Mesenteric fat pad (tissue), 1 donor: ENCODE data around the gene ATG16L1. TPM values are rescaled to one million over a fixed set of nuclear protein-coding genes. Genes with fewer than 3 reads are reported as not detected.

Source experiments
- DNase-seq: peaks from one replicate; pipeline ENCODE4 v3.0.0-alpha.2; 2020; ENCODE audit warnings: low spot score
- total RNA-seq: library from RNA; stranded (reverse); fragmentation: NEBNext Ultra II Directional; extraction: Animal tissue kit (Norgen Biotek cat#: 25700); gene quantifications from one replicate; pipeline ENCODE4 v1.2.1, GENCODE V29; 2021
- donor health status: DM: yes; HTN: yes; CAD: no.

ATG16L1 gene
- total RNA-seq, 1 donor from 2014 or later = 20.5 TPM

DNA sequence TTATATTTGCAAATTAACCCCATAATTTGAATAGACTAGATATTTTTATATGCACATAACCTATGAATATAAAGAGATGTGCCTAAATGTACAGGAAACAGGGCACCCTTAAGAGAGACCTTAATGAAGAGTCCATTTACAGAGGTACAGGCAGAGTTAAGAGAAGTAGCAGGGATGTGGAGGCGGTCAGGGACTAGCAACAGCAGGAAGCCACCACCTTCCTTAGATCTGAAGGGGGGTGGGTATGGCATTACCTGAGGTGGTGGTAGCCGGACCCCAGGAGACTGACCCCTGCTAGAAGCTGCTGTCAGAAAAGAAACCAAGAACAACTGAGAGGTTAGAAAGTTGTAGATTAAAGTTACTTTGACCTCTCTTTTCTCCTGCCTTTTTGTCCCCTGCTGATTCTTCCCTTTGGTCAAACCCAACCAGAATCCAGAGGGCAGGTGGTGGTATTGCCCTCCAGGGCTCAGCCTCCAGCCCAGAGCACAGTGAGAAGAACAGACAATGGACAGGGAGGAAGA lies 24.9 kb upstream of the ATG16L1 start:
- peak; percentile 24 for DNase-seq

DNA sequence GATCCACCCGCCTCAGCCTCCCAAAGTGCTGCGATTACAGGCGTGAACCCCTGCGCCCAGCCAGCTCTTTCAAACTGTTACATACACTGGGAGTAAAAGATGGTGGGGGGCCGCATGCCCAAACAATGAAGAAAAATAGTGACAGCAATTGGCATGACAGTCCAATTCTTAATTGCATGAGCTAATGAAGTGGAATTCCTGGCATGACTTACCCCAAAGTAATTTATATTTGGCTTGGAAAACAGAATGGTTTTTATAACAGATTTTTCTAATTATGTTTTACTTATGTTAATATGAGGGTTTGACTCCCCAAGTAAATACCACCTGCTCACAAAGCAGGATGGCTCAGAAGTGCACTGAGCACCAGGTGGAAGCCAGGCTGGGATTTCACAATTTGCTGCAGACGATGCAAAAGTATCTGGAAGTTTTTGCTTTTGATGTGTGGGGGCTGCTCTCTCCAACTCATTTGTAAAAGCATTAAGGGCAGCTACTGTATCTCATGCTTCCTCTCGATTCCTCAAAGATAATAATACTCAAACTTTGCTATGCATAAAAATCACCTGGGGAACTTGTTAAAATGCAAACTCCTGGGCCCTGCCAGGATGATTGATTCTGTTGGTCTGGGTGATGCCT lies 24.0 kb upstream of the ATG16L1 start:
- peak; percentile 64 for DNase-seq

- no peak for DNase-seq
Measured at GRCh38 chr2:233228376-233228775, 23.1 kb upstream of the ATG16L1 start.

DNA sequence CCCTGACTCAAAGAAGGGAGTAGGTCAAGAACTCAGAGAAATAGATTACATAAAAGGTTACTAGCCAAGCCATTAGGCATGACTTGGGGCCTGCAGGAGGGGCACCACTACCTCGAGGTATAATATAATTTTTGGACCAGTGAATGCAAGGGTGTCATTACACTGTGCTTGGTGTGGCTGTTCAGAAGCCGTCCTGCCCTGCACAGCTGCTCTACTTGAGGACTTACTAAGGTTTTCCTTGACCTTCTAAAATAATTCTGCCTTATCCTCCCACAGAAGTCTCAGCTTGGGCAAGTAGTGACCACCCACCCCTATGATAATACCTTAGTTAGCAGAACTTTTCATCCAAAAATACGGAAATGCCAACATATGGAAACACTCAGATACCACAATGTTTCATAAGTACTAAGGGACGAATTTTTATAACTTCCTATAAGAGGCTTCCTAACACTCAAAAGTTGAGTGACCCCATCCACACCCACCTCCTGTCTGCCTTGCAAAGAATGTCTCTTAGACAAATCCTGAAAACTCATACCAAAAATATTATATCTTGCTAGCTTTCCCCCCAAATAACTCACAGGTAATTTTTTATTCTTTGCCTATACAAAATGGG lies 17.7 kb upstream of the ATG16L1 start:
- no peak for DNase-seq

GRCh38 chr2:233234264-233234663 lies 17.2 kb upstream of the ATG16L1 start:
- no peak for DNase-seq

GRCh38 chr2:233234996-233235395 lies 16.5 kb upstream of the ATG16L1 start:
- no peak for DNase-seq

DNA sequence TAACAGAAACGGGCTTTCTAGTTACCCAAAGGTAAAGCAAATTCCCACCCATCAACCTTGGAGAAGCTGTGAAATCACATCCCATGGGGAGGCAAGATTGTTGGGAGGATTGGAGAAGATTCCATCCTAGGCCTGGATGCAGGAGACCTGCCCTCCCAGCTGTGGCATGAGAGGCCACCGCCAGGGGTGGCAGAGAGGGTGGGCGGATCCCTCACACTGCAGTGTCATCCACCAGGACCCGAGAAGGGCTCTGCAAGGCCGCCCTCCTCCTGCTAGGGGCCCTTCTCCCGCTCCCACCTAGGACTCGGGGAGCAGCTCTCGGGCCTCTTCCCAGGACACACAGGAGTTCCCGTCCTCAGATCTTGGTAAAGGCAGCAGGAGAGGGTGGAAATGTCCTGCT lies 15.5 kb upstream of the ATG16L1 start:
- no peak for DNase-seq

- no peak for DNase-seq
Measured at GRCh38 chr2:233236820-233237589, 14.5 kb upstream of the ATG16L1 start.

GRCh38 chr2:233240897-233241296 lies 10.6 kb upstream of the ATG16L1 start:
- DNase-seq = no peak

- DNase-seq = no peak
Measured at GRCh38 chr2:233241803-233242202, 9.7 kb upstream of the ATG16L1 start.

- DNase-seq = no peak
Measured at GRCh38 chr2:233242231-233242927, 9.1 kb upstream of the ATG16L1 start.

GRCh38 chr2:233243348-233243747 lies 8.1 kb upstream of the ATG16L1 start:
- DNase-seq = no peak

DNA sequence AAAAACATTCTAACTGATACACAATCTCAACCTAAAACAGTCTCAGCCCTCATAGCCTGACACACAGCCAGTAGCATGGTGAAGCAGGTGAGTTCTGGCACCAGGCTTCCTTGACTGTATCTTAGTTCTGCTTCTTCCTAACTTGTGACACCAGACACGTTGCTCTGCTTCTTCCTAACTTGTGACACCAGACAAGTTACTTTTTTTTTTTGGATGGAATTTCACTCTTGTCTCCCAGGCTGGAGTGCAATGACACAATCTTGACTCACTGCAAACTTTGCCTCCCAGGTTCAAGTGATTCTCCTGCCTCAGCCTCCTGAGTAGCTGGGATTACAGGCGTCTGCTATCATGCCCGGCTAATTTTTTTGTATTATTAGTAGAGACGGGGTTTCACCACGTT lies 6.7 kb upstream of the ATG16L1 start:
- no peak for DNase-seq

- no peak for DNase-seq
Measured at GRCh38 chr2:233245406-233245805, 6.1 kb upstream of the ATG16L1 start.

DNA sequence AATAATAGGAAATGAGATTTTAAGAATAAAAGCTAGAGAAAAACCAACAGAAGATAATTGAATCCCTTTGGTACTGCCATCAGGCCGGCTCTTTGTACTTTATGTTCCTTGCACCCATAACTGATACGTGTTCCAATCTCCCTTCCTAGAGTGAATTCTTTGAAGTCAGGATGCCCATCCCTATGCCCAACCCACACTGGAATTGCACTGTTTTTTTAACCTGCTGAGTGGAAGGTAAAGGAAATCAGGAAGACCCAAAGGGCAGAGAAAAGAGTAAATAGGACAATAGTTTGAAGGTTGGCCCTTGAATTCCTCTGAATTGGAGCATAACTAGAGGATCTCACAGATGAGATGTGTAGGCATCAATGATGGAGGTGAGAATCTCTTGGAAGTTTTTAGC lies 4.4 kb upstream of the ATG16L1 start:
- DNase-seq = no peak

- DNase-seq = no peak
Measured at GRCh38 chr2:233247744-233248143, 3.7 kb upstream of the ATG16L1 start.

- no peak for DNase-seq
Measured at GRCh38 chr2:233248999-233249398, 2.5 kb upstream of the ATG16L1 start.

DNA sequence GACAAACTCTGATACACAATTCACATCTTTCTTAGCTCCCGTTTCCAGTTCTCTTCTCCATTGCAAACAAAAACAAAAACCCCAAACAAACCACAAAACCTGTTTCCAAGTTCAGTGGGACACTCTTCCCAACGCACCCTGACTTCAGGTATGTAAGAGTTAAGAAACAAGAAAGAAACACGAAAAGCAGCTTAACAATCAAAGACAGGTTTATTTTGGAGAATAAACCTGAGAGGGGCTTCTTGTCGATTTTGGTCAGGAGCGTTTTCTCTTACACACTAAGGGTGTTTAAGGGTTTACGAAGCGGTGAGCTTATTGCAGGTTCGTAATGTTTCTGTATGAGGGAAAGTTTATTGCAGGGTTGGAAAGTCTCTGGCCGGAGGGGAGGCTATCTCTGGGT lies 905 bp upstream of the ATG16L1 start:
- DNase-seq = no peak

- DNase-seq = no peak
Measured at GRCh38 chr2:233250985-233251305, 528 bp upstream of the ATG16L1 start.

DNA sequence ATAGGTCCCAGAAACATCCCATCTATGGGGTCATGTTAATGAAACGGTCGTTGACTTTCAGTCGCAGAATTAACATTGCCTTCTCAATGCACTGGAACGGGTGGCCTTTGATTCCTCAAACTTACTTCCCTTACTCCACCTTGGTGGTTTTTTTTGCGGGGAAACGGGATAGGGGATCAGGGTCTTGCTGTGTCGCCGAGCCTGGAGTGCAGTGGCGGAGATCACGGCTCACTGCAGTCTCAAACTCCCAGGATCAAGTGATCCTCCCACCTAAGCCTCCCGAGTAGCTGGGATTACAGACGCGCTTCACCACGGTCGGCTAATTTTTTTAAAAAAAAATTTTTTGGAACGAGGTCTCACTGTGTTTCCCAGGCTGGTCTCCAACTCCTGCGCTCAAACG lies 754 bp downstream of the ATG16L1 start:
- no peak for DNase-seq

DNA sequence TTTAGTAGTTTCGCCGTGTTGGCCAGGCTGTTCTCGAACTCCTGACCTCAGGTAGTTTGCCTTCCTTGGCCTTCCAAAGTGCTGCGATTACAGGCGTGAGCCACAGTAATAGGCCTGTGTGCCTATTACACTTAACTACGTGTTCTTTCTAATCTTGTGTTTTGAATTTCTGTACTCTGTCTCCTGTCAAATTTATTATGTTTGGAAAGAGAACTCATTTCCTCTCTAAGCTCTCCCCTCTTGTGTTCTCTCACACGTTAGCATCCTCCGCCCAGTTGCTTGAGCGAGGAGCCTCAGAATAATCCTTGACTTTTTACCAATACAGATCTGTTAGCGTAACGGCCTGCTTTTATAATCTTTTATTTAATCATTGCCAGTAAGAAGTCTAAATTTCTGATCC lies 3.7 kb downstream of the ATG16L1 start:
- DNase-seq = no peak

DNA sequence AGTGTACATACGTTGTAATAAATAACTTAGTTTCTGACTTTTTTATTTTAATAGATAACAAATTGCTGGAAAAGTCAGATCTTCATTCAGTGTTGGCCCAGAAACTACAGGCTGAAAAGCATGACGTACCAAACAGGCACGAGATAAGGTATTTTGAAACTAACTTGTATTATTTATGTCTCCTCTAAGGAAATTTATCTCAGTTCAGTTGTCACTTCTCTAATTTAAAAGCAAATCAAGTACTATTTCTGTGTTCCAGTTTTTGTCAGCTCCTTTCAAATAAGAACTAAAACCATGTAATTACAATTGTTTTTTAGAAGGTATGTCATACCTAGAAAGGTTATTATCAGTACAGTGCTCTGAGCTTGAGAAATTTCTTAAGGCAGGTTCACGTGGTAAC lies 4.6 kb downstream of the ATG16L1 start:
- no peak for DNase-seq
